HUES64 (cell line): ENCODE measurements around the gene DUT.
"Not testable (repeated sequence)": the region's sequence is repeated elsewhere in the genome, so short reads cannot be mapped to it uniquely, and the experiment has no call there.

Experiments used
- H3K27ac ChIP-seq: 2 replicates; pipeline ENCODE4 v1.7.0; 2013; ENCODE audit warnings: low read depth, low read length, inconsistent platforms
- H3K27me3 ChIP-seq: 2 replicates; pipeline ENCODE4 v1.6.1; 2013; ENCODE audit warnings: mild to moderate bottlenecking, low read length; ENCODE audit not compliant: insufficient read depth
- H3K36me3 ChIP-seq: 2 replicates; pipeline ENCODE4 v1.6.1; 2013; ENCODE audit warnings: mild to moderate bottlenecking, low read length; ENCODE audit not compliant: insufficient read depth
- H3K4me1 ChIP-seq: 2 replicates; pipeline ENCODE4 v1.6.1; 2013; ENCODE audit warnings: mild to moderate bottlenecking, low read length, moderate library complexity; ENCODE audit not compliant: insufficient read depth
- H3K4me3 ChIP-seq: 2 replicates; pipeline ENCODE4 v1.5.1; 2013; ENCODE audit warnings: mild to moderate bottlenecking, low read length, moderate library complexity
- H3K9ac ChIP-seq: 2 replicates; pipeline ENCODE4 v1.6.1; 2013; ENCODE audit warnings: mild to moderate bottlenecking, low read depth, low read length
- H3K9me3 ChIP-seq: 2 replicates; pipeline ENCODE4 v1.6.1; 2013; ENCODE audit warnings: low read depth, low read length; ENCODE audit not compliant: insufficient read depth
- WGBS: fragments of 150-250, 120-280 bp; methylation state at CpG from one replicate; pipeline ENCODE4 v1.1.7; 2013; ENCODE audit warnings: missing lambda C conversion rate; 5-methylcytosine and 5-hydroxymethylcytosine counted together

DUT gene

GRCh38 chr15:48304398-48304797 is 26.8 kb upstream of the DUT start:
- no peaks in the 10 kb centered on the region for H3K9me3 ChIP-seq
- H3K9ac ChIP-seq = no peak overlapping the region
- WGBS = 63% methylated on average over 2 of the region's 2 CpGs
- H3K36me3 ChIP-seq = no peaks in the 10 kb centered on the region
- no peak overlapping the region for H3K27ac ChIP-seq
- peaks cover 62% of the 10 kb centered on the region for H3K4me1 ChIP-seq
- H3K27me3 ChIP-seq = no peaks in the 10 kb centered on the region
- no peak overlapping the region for H3K4me3 ChIP-seq

- 54% methylated on average over 1 of the region's 1 CpG for WGBS
- Histone ChIP-seq H3K27ac (no peak overlapping the region), H3K9ac (no peak overlapping the region), H3K4me1 (peaks cover 40% of the 10 kb centered on the region), H3K27me3 (no peaks in the 10 kb centered on the region), H3K36me3 (no peaks in the 10 kb centered on the region), H3K4me3 (no peak overlapping the region), H3K9me3 (no peaks in the 10 kb centered on the region)
Observed at GRCh38 chr15:48306639-48307038, 24.6 kb upstream of the DUT start.

- WGBS = 92% methylated on average over 8 of the region's 8 CpGs
- H3K9ac ChIP-seq = no peak overlapping the region
- H3K4me3 ChIP-seq = no peak overlapping the region
- H3K9me3 ChIP-seq = no peaks in the 10 kb centered on the region
- H3K4me1 ChIP-seq = peaks cover 39% of the 10 kb centered on the region
- H3K27ac ChIP-seq = no peak overlapping the region
- no peaks in the 10 kb centered on the region for H3K36me3 ChIP-seq
- H3K27me3 ChIP-seq = no peaks in the 10 kb centered on the region
Observed at GRCh38 chr15:48307586-48307985, 23.6 kb upstream of the DUT start.

- 97% methylated on average over 2 of the region's 2 CpGs for WGBS
- Histone ChIP-seq H3K27me3 (no peaks in the 10 kb centered on the region), H3K27ac (no peak overlapping the region), H3K9me3 (no peaks in the 10 kb centered on the region), H3K9ac (no peak overlapping the region), H3K4me1 (peaks cover 22% of the 10 kb centered on the region), H3K4me3 (no peak overlapping the region), H3K36me3 (no peaks in the 10 kb centered on the region)
Observed at GRCh38 chr15:48309740-48310139, 21.5 kb upstream of the DUT start.

- WGBS = 95% methylated on average over 2 of the region's 2 CpGs
- no peaks in the 10 kb centered on the region; the same call in 1 of the 2 replicates for H3K9me3 ChIP-seq
- H3K27me3 ChIP-seq = no peaks in the 10 kb centered on the region
- no peak overlapping the region for H3K9ac ChIP-seq
- H3K4me3 ChIP-seq = no peak overlapping the region
- H3K27ac ChIP-seq = no peak overlapping the region
- H3K4me1 ChIP-seq = peaks cover 15% of the 10 kb centered on the region
- H3K36me3 ChIP-seq = no peaks in the 10 kb centered on the region
Observed at GRCh38 chr15:48313216-48313615, 18.0 kb upstream of the DUT start.

GRCh38 chr15:48315041-48315440 is 16.2 kb upstream of the DUT start:
- WGBS = 75% methylated on average over 10 of the region's 10 CpGs
- H3K9ac ChIP-seq = no peak overlapping the region
- H3K36me3 ChIP-seq = no peaks in the 10 kb centered on the region
- H3K27ac ChIP-seq = no peak overlapping the region
- H3K4me3 ChIP-seq = no peak overlapping the region
- peaks cover 17% of the 10 kb centered on the region for H3K4me1 ChIP-seq
- no peaks in the 10 kb centered on the region for H3K27me3 ChIP-seq
- no peaks in the 10 kb centered on the region; the same call in 1 of the 2 replicates for H3K9me3 ChIP-seq

- Histone ChIP-seq H3K9me3 (no peaks in the 10 kb centered on the region; the same call in 1 of the 2 replicates), H3K4me1 (peaks cover 17% of the 10 kb centered on the region), H3K36me3 (no peaks in the 10 kb centered on the region), H3K27ac (no peak overlapping the region), H3K9ac (no peak overlapping the region), H3K4me3 (no peak overlapping the region), H3K27me3 (no peaks in the 10 kb centered on the region)
- whole genome bisulfite sequencing = 93% methylated on average over 2 of the region's 2 CpGs
Observed at GRCh38 chr15:48317221-48317620, 14.0 kb upstream of the DUT start.

- WGBS = 38% methylated on average over 6 of the region's 6 CpGs
Observed at GRCh38 chr15:48318131-48318530, 13.1 kb upstream of the DUT start.

GRCh38 chr15:48323294-48323693 is 7.9 kb upstream of the DUT start:
- no peaks in the 10 kb centered on the region for H3K9me3 ChIP-seq
- H3K4me1 ChIP-seq = peaks cover 3% of the 10 kb centered on the region
- H3K9ac ChIP-seq = no peak overlapping the region
- no peaks in the 10 kb centered on the region for H3K27me3 ChIP-seq
- no peak overlapping the region for H3K4me3 ChIP-seq
- 94% methylated on average over 7 of the region's 7 CpGs for WGBS
- no peak overlapping the region for H3K27ac ChIP-seq
- no peaks in the 10 kb centered on the region for H3K36me3 ChIP-seq

More at GRCh38 chr15:48318131-48318530, 13.1 kb upstream of the DUT start:
- no peaks in the 10 kb centered on the region for H3K27me3 ChIP-seq
- no peaks in the 10 kb centered on the region; the same call in 1 of the 2 replicates for H3K9me3 ChIP-seq
- no peak overlapping the region for H3K27ac ChIP-seq
- no peaks in the 10 kb centered on the region for H3K36me3 ChIP-seq
- no peak overlapping the region for H3K4me3 ChIP-seq
- H3K9ac ChIP-seq = no peak overlapping the region
- H3K4me1 ChIP-seq = peaks cover 17% of the 10 kb centered on the region

- Histone ChIP-seq H3K4me3 (no peak overlapping the region), H3K9ac (no peak overlapping the region), H3K9me3 (no peaks in the 10 kb centered on the region), H3K4me1 (peaks cover 3% of the 10 kb centered on the region; the same call in 1 of the 2 replicates), H3K27ac (no peak overlapping the region), H3K36me3 (no peaks in the 10 kb centered on the region), H3K27me3 (no peaks in the 10 kb centered on the region)
- WGBS = 78% methylated on average over 5 of the region's 5 CpGs
Observed at GRCh38 chr15:48324949-48325348, 6.3 kb upstream of the DUT start.

- Histone ChIP-seq H3K4me3 (no peak overlapping the region), H3K9ac (no peak overlapping the region), H3K27me3 (no peaks in the 10 kb centered on the region), H3K9me3 (no peaks in the 10 kb centered on the region), H3K4me1 (peaks cover 5% of the 10 kb centered on the region; the same call in 1 of the 2 replicates), H3K36me3 (no peaks in the 10 kb centered on the region), H3K27ac (no peak overlapping the region)
- WGBS = 96% methylated on average over 4 of the region's 5 CpGs
Observed at GRCh38 chr15:48325400-48325799, 5.8 kb upstream of the DUT start.

- H3K27me3 ChIP-seq, H3K27ac ChIP-seq, H3K9ac ChIP-seq, H3K4me1 ChIP-seq, H3K36me3 ChIP-seq, H3K9me3 ChIP-seq, H3K4me3 ChIP-seq: not testable (repeated sequence)
- WGBS = 92% methylated on average over 6 of the region's 6 CpGs
Observed at GRCh38 chr15:48326180-48326579, 5.0 kb upstream of the DUT start.
